ENCODE measurements around the gene PHF2.

DNA sequence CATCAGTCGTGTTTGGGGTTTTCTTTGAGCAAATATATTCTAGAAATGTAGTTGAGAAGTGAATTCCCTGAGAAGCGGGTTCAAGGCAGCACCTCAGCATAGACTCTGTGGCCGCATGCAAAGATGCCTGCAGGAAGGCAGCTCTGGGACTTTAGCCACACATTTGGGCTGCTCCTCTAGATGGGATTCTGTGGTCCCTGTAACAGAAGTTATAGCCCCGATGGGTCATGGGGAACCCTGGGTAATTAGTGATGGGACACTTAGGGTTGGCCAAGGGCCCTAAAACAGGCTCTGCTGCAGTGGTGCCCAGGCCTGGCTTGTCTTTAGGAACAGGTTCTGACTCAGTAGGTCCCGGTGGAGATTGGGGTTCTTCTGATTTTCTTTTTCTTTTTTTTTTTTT is 36.8 kb downstream of the PHF2 start:
- no peak for TF ChIP-seq PHF20 (IDR thresholded peaks at IDR 0.05; ENCODE audit: partially characterized antibody)
- TF ChIP-seq MEF2A (IDR thresholded peaks at IDR 0.05; ENCODE audit: control insufficient read depth, low read depth, low read length), result no peak
- no peak for TF ChIP-seq RAD21 (CRISPR knock-in tag; conservative IDR thresholded peaks at IDR 0.05 in 1 of 2, IDR thresholded peaks at IDR 0.05 in 1 of 2)
- TF ChIP-seq JUND (IDR thresholded peaks at IDR 0.05; ENCODE audit: borderline replicate concordance, low read depth, low read length), result no peak
- TF ChIP-seq JUND (tag; IDR thresholded peaks at IDR 0.05; ENCODE audit: borderline replicate concordance, low read depth, low read length), result no peak
- TF ChIP-seq, protein P1, sequence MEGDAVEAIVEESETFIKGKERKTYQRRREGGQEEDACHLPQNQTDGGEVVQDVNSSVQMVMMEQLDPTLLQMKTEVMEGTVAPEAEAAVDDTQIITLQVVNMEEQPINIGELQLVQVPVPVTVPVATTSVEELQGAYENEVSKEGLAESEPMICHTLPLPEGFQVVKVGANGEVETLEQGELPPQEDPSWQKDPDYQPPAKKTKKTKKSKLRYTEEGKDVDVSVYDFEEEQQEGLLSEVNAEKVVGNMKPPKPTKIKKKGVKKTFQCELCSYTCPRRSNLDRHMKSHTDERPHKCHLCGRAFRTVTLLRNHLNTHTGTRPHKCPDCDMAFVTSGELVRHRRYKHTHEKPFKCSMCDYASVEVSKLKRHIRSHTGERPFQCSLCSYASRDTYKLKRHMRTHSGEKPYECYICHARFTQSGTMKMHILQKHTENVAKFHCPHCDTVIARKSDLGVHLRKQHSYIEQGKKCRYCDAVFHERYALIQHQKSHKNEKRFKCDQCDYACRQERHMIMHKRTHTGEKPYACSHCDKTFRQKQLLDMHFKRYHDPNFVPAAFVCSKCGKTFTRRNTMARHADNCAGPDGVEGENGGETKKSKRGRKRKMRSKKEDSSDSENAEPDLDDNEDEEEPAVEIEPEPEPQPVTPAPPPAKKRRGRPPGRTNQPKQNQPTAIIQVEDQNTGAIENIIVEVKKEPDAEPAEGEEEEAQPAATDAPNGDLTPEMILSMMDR (IDR thresholded peaks at IDR 0.05 in 2 of 3, conservative IDR thresholded peaks at IDR 0.05 in 1 of 3; ENCODE audit: insufficient read depth in 2 of 3, low read depth in 1 of 3, low read length in 3 of 3), result no peak
- TF ChIP-seq, protein P2, sequence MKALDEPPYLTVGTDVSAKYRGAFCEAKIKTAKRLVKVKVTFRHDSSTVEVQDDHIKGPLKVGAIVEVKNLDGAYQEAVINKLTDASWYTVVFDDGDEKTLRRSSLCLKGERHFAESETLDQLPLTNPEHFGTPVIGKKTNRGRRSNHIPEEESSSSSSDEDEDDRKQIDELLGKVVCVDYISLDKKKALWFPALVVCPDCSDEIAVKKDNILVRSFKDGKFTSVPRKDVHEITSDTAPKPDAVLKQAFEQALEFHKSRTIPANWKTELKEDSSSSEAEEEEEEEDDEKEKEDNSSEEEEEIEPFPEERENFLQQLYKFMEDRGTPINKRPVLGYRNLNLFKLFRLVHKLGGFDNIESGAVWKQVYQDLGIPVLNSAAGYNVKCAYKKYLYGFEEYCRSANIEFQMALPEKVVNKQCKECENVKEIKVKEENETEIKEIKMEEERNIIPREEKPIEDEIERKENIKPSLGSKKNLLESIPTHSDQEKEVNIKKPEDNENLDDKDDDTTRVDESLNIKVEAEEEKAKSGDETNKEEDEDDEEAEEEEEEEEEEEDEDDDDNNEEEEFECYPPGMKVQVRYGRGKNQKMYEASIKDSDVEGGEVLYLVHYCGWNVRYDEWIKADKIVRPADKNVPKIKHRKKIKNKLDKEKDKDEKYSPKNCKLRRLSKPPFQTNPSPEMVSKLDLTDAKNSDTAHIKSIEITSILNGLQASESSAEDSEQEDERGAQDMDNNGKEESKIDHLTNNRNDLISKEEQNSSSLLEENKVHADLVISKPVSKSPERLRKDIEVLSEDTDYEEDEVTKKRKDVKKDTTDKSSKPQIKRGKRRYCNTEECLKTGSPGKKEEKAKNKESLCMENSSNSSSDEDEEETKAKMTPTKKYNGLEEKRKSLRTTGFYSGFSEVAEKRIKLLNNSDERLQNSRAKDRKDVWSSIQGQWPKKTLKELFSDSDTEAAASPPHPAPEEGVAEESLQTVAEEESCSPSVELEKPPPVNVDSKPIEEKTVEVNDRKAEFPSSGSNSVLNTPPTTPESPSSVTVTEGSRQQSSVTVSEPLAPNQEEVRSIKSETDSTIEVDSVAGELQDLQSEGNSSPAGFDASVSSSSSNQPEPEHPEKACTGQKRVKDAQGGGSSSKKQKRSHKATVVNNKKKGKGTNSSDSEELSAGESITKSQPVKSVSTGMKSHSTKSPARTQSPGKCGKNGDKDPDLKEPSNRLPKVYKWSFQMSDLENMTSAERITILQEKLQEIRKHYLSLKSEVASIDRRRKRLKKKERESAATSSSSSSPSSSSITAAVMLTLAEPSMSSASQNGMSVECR (CRISPR knock-in tag; IDR thresholded peaks at IDR 0.05), result no peak
- no peak for TF ChIP-seq CTBP1 (IDR thresholded peaks at IDR 0.05; ENCODE audit: borderline replicate concordance)
- no peak for TF ChIP-seq CBX2 (IDR thresholded peaks at IDR 0.05; ENCODE audit: insufficient read depth, low read length, poor library complexity, severe bottlenecking)
- TF ChIP-seq HEY1 (CRISPR knock-in tag; IDR thresholded peaks at IDR 0.05; ENCODE audit: borderline replicate concordance), result no peak
- no peak for TF ChIP-seq FOXK1 (CRISPR knock-in tag; IDR thresholded peaks at IDR 0.05; ENCODE audit: borderline replicate concordance)
- TF ChIP-seq POLR2A (conservative IDR thresholded peaks at IDR 0.05), result no peak
- TF ChIP-seq SMAD3 (CRISPR knock-in tag; conservative IDR thresholded peaks at IDR 0.05), result no peak
